Epithelial cell of prostate (primary cell): ENCODE measurements around the gene RAD51AP1.

Source experiments
- DNase-seq: peaks from one replicate; pipeline ENCODE4 v3.0.0-alpha.2; 2011; ENCODE audit warnings: low read depth, low spot score
- H3K27ac ChIP-seq: fragments of 450-650 bp; 2 replicates; pipeline ENCODE4 v1.5.1; 2017; ENCODE audit warnings: mild to moderate bottlenecking

Gene RAD51AP1

DNA sequence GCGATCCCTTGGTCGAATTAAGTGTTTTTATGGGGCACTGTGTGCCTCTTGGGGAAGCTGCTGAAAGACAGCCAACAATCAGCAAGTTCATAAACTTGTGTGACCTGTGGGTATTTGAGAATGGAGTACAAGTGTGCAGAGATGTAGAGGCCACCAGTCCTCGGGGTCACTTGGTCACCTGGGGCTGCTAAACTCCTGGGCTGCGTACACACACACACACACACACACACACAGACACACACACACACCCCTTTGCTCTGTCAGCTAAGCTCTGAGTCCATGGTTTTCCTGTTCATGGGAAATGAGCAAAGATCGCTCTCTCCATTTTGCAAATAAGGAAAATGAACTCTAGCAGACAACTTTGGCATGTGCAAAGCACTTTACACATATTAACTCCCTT lies 47.8 kb downstream of the RAD51AP1 start:
- no peak overlapping the region for H3K27ac ChIP-seq
- DNase-seq, result no peak

GRCh38 chr12:4587108-4587507 lies 48.4 kb downstream of the RAD51AP1 start:
- H3K27ac ChIP-seq, result no peak overlapping the region
- no peak for DNase-seq

DNA sequence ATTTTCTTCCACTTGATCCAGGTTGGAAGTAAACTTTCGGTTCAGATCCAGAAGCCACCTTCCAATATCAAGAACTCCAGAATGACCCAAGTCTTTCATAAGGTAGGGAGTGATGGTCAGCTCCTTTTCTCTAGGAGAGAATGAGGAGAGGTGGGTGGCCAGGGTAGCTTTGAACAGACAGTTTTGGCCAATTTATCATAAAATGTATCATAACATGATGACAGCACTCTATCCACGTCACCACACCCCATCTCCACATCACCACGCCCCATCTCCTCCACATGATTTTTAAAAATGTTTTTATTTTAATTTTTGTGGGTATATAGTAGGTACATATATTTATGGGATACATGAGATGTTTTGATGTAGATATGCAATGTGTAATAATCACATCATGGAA lies 50.2 kb downstream of the RAD51AP1 start:
- H3K27ac ChIP-seq, result no peak overlapping the region

DNA sequence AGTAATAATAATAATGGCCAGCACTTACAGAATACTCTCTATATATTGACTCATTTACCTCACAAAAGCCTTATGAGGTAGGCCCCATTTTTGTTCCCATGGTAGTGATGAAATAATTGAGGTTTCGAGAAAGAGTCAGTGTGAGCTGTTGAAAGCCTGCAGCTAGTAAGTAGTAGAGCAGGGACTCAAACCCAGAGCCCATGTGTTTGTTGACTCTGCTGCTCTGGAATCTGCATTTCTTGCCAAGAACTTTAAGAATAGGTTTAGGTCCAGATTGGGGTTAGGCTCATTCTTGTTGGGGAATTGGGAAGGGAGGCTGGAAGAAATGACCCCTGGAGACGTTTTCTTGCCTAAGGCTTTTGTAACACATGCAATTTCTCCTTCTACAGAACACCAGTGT lies 51.3 kb downstream of the RAD51AP1 start:
- no peak overlapping the region for H3K27ac ChIP-seq
- DNase-seq, result no peak

More for the DNA sequence above, 50.2 kb downstream of the RAD51AP1 start:
- DNase-seq, result no peak

- no peak overlapping the region for H3K27ac ChIP-seq
- DNase-seq, result no peak
Observed at GRCh38 chr12:4591180-4591687, 52.5 kb downstream of the RAD51AP1 start.

- DNase-seq, result no peak
- H3K27ac ChIP-seq, result no peak overlapping the region
Observed at GRCh38 chr12:4595881-4596280, 57.2 kb downstream of the RAD51AP1 start.

GRCh38 chr12:4603421-4603820 lies 64.7 kb downstream of the RAD51AP1 start:
- no peak for DNase-seq
- H3K27ac ChIP-seq, result no peak overlapping the region

GRCh38 chr12:4603946-4604345 lies 65.3 kb downstream of the RAD51AP1 start:
- no peak for DNase-seq
- H3K27ac ChIP-seq, result no peak overlapping the region

GRCh38 chr12:4604684-4605193 lies 66.0 kb downstream of the RAD51AP1 start:
- DNase-seq, result peak; percentile 60
- no peak overlapping the region for H3K27ac ChIP-seq

- no peak overlapping the region for H3K27ac ChIP-seq
- DNase-seq, result no peak
Observed at GRCh38 chr12:4607056-4607455, 68.4 kb downstream of the RAD51AP1 start.

DNA sequence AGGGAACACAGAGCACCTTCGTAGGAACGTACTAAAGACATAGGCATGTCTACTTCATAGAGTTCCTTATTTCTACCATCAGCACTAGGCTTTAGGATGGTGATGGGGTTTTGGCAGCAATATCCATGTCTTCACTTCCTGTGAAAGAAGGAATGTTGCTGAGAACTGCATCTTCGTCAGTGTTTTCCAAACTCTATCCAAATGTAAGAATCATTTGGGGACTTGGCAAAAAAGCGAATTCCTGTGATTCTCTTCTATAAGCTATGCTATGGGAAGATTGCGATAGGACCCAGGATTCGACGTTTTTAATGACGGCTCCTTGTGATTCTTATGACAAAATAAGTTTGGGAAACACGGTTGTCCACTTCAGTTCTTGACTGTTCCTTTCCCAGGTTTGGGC lies 70.4 kb downstream of the RAD51AP1 start:
- no peak for DNase-seq
- H3K27ac ChIP-seq, result no peak overlapping the region
